K562 (cell line): ENCODE data around the gene CHRDL1. TPM values are rescaled to one million over a fixed set of nuclear protein-coding genes. Genes with fewer than 3 reads are reported as not detected.

Experiments
- ATAC-seq: fragments of 200-7000 bp; cut with Tn5 transposase; 3 replicates; pipeline ENCODE4 v1.9.1; 2020; ENCODE audit warnings: moderate library complexity
- BruUV-seq: library from RNA; stranded (reverse); fragments of 400-500 nt; replicated peaks from 2 replicates; lab custom pipeline; 2021; lab: Mats Ljungman, UMichigan
- CTCF ChIA-PET: fragments of 300-600 bp; formaldehyde crosslinking; extraction: SDS; loops from one replicate; lab custom pipeline; 2021; ENCODE audit warnings: low intra/inter-chr PET ratio; lab: Yijun Ruan, JAX
- POLR2A ChIA-PET: fragments of 300-600, 350-650 bp; sonication (Branson Sonifier 250); formaldehyde crosslinking; extraction: SDS; loops from one replicate; lab custom pipeline; 2021; ENCODE audit warnings: antibody characterized with exemption, inconsistent platforms; lab: Yijun Ruan, JAX
- DNase-seq, 4 experiments: peaks; one replicate each; pipeline versions ENCODE4 v3.0.0 to v3.0.0-alpha.2; 2011 to 2018; ENCODE audit warnings: low spot score in 3 of 4, mixed read lengths in 3 of 4; ENCODE audit errors: extremely low read depth in 1 of 4
- FAIRE-seq: peaks from 2 replicates; lab custom pipeline; 2011; peaks lifted over from hg19 to GRCh38; lab: Jason Lieb, UNC
- H2AFZ ChIP-seq: 2 replicates; pipeline ENCODE4 v1.6.0; 2011; ENCODE audit warnings: low read depth, low read length, control low read depth, inconsistent platforms
- H3K27ac ChIP-seq: fragments of 200-600 bp; 3 replicates; pipeline ENCODE4 v1.8.0; 2011; ENCODE audit warnings: low read depth, mild to moderate bottlenecking, control low read depth, inconsistent platforms, low read length, moderate library complexity, mixed read lengths; ENCODE audit errors: extremely low read depth
- H3K27me3 ChIP-seq, 2 experiments: fragments of 300-600 bp in 1 of 2; 2 replicates in 1 of 2; 3 replicates in 1 of 2; pipeline versions ENCODE4 v1.6.0 to v1.8.0; 2011; ENCODE audit warnings: inconsistent platforms in 2 of 2, low read length in 2 of 2, mild to moderate bottlenecking in 1 of 2, mixed read lengths in 1 of 2, moderate library complexity in 1 of 2; ENCODE audit not compliant: control insufficient read depth in 2 of 2, insufficient read depth in 2 of 2
- H3K36me3 ChIP-seq: fragments of 300-600 bp; 3 replicates; pipeline ENCODE4 v1.8.0; 2011; ENCODE audit warnings: mild to moderate bottlenecking, low read length, inconsistent platforms; ENCODE audit not compliant: control insufficient read depth, insufficient read depth
- H3K4me1 ChIP-seq, 2 experiments: fragments of 200-600 bp in 1 of 2; replicated peaks in 1 of 2; 2 replicates in 1 of 2; 3 replicates in 1 of 2; pipeline versions ENCODE4 v1.5.1 to v1.8.0; 2011; ENCODE audit warnings: inconsistent platforms in 2 of 2, low read length in 2 of 2, mild to moderate bottlenecking in 1 of 2, mixed read lengths in 1 of 2, moderate library complexity in 1 of 2; ENCODE audit not compliant: control insufficient read depth in 2 of 2, insufficient read depth in 2 of 2
- H3K4me2 ChIP-seq: 2 replicates; pipeline ENCODE4 v1.6.1; 2011; ENCODE audit warnings: low read length, control low read depth, inconsistent platforms, mixed read lengths; ENCODE audit not compliant: insufficient read depth
- H3K4me3 ChIP-seq: fragments of 200-600 bp; sonication (generic), shearing (Covaris generic); 2 replicates; pipeline ENCODE4 v1.5.1; 2016; ENCODE audit warnings: control low read depth, inconsistent platforms
- H3K79me2 ChIP-seq: fragments of 200-600 bp; 3 replicates; pipeline ENCODE4 v1.8.0; 2011; ENCODE audit warnings: low read length, inconsistent platforms; ENCODE audit not compliant: control insufficient read depth, insufficient read depth
- H3K9ac ChIP-seq, 2 experiments: 2 replicates each; pipeline versions ENCODE4 v1.6.0 to v1.6.1; 2011; ENCODE audit warnings: low read depth in 2 of 2, low read length in 2 of 2, control low read depth in 1 of 2, inconsistent platforms in 1 of 2, mild to moderate bottlenecking in 1 of 2, mixed read lengths in 1 of 2; ENCODE audit not compliant: insufficient read depth in 1 of 2
- H3K9me1 ChIP-seq: one replicate; pipeline ENCODE4 v1.6.0; 2011; ENCODE audit warnings: inconsistent platforms, mild to moderate bottlenecking, low read length, moderate library complexity; ENCODE audit not compliant: control insufficient read depth, insufficient read depth
- H3K9me3 ChIP-seq: replicated peaks from 2 replicates; pipeline ENCODE4 v1.5.1; 2011; ENCODE audit warnings: low read depth, low read length, inconsistent platforms; ENCODE audit not compliant: control insufficient read depth, insufficient read depth
- H4K20me1 ChIP-seq: replicated peaks from 2 replicates; pipeline ENCODE4 v1.6.1; 2011; ENCODE audit warnings: low read length, inconsistent platforms, mixed read lengths; ENCODE audit not compliant: control insufficient read depth, insufficient read depth
- ATF3 ChIP-seq, 2 experiments: fragments of 450-650 bp in 1 of 2; sonication (generic) in 1 of 2; formaldehyde crosslinking in 1 of 2; IDR thresholded peaks in 1 of 2; conservative IDR thresholded peaks in 1 of 2; 2 replicates each; pipeline versions ENCODE4 v1.6.1 to v1.8.1; 2016 to 2023; ENCODE audit warnings: mild to moderate bottlenecking in 2 of 2, moderate library complexity in 2 of 2, inconsistent platforms in 1 of 2, missing genetic modification reagents in 1 of 2
- FOSL1 ChIP-seq: fragments of 200-800 bp; sonication (Bioruptor generic); conservative IDR thresholded peaks from 2 replicates; pipeline ENCODE4 v1.6.1; 2016; ENCODE audit warnings: missing genetic modification characterization, missing compliant biosample characterization
- JUND ChIP-seq, 2 experiments: IDR thresholded peaks; 2 replicates in 1 of 2; 3 replicates in 1 of 2; pipeline ENCODE4 v1.6.1; 2011; ENCODE audit warnings: borderline replicate concordance in 2 of 2, low read depth in 2 of 2, low read length in 2 of 2, improper control_type of control experiment in 1 of 2, missing biosample characterization in 1 of 2, missing genetic modification characterization in 1 of 2, missing genetic modification reagents in 1 of 2
- ZNF57 ChIP-seq: fragments of 450-650 bp; formaldehyde crosslinking; IDR thresholded peaks from 2 replicates; pipeline ENCODE4 v1.4.0; 2020; ENCODE audit warnings: mild to moderate bottlenecking, moderate library complexity
- WGBS: fragments of 100-300 bp; shearing (Covaris generic); methylation state at CpG from one replicate; pipeline ENCODE4 v1.1.6; 2016; ENCODE audit warnings: low coverage, mixed read lengths; ENCODE audit not compliant: insufficient coverage; ENCODE audit errors: missing lambda C conversion rate; 5-methylcytosine and 5-hydroxymethylcytosine counted together
- in situ Hi-C: fragments of 300-500 bp; cut with MboI; formaldehyde crosslinking; loops from 4 replicates; pipeline ENCODE4 v1.15.0; 2018; ENCODE audit warnings: inconsistent platforms, mixed read lengths
- intact Hi-C: fragments of 100-400 bp; cut with micrococcal nuclease; formaldehyde crosslinking; loops from 2 replicates; pipeline ENCODE4 v1.14.2; 2022
- polyA plus RNA-seq, 8 experiments: library from polyadenylated mRNA; depleted of rRNA in 4 of 8; stranded (reverse) in 5 of 8; unstranded in 3 of 8; fragments of >200 nt; fragmentation: Nextera tagmentation in 2 of 8; fragmentation: Illumina TruSeq in 1 of 8; extraction: Ambion mirVana in 2 of 8; extraction: Trizol in 1 of 8; gene quantifications; 2 replicates each; pipeline versions ENCODE4 v1.2.1 to v1.2.3, GENCODE V29; 2011 to 2014; ENCODE audit warnings: inconsistent platforms in 1 of 8, missing spikeins in 1 of 8
- total RNA-seq, 7 experiments: library from RNA; depleted of rRNA in 6 of 7; stranded (reverse); fragments of >200 nt in 6 of 7; fragmentation: Illumina TruSeq in 2 of 7; extraction: Trizol in 2 of 7; gene quantifications; 2 replicates each; pipeline versions ENCODE4 v1.2.1 to v1.2.3, GENCODE V29; 2011 to 2021; ENCODE audit warnings: low replicate concordance in 1 of 7

Gene CHRDL1
- total and polyA plus RNA-seq, 9 of the 15 experiments (the other 6 are each of a cell fraction or from before 2014, with no cell fraction given) = not detected

- no TSS peak for BruUV-seq
- intact Hi-C loops (no loop called here), in situ Hi-C loops (loop anchor here (25.0 kb wide), 2 partner anchors 209 to 509 kb away; no protein-coding TSS in a partner anchor)
- H2AFZ ChIP-seq = no peak overlapping the region
- no peak overlapping the region for H3K4me2 ChIP-seq
- 0% methylated on average over 3 of the region's 3 CpGs for WGBS
- DNase-seq (peak in 1 of 4 experiments; percentile 1), FAIRE-seq (no peak), ATAC-seq (no peak)
- no peak overlapping the region for H3K27ac ChIP-seq
- H3K9me3 ChIP-seq = no peaks in the 10 kb centered on the region
- H3K9ac ChIP-seq = no peak overlapping the region
- no peak overlapping the region for H3K4me3 ChIP-seq
- ChIA-PET CTCF (no interaction called here), POLR2A (no interaction called here)
- H3K79me2 ChIP-seq = no peaks in the 10 kb centered on the region
- H3K4me1 ChIP-seq = no peaks in the 10 kb centered on the region
- H4K20me1 ChIP-seq = no peaks in the 10 kb centered on the region
- no peaks in the 10 kb centered on the region for H3K36me3 ChIP-seq
- TF ChIP-seq FOSL1 (tag) = peak; percentile 54
- TF ChIP-seq ZNF57 (CRISPR knock-in tag) = no peak
- TF ChIP-seq ATF3 (IDR thresholded peaks at IDR 0.05) = peak; percentile 49; the same call in 1 of the 2 replicates
- no peak for TF ChIP-seq ATF3 (CRISPR knock-in tag; conservative IDR thresholded peaks at IDR 0.05)
- TF ChIP-seq JUND (IDR thresholded peaks at IDR 0.05; ENCODE audit: borderline replicate concordance, low read depth, low read length) = peak; percentile 32; the same call in 1 of the 2 replicates
- TF ChIP-seq JUND (tag; IDR thresholded peaks at IDR 0.05; ENCODE audit: borderline replicate concordance, low read depth, low read length) = peak; percentile 56; the same call in 1 of the 3 replicates
- H3K27me3 ChIP-seq = no peaks in the 10 kb centered on the region
- H3K9me1 ChIP-seq = no peaks in the 10 kb centered on the region
Measured at GRCh38 chrX:110671068-110671803, 124.4 kb downstream of the CHRDL1 start.
